NCI-H774 (cell line): ENCODE results near the gene TMEM269.
"Not testable (repeated sequence)": the region's sequence is repeated elsewhere in the genome, so short reads cannot be mapped to it uniquely, and the experiment has no call there.

Source experiments
- DNase-seq: peaks from one replicate; lab custom pipeline; 2025; lab: John Stamatoyannopoulos, UW

The TMEM269 gene

GRCh38 chr1:42776502-42776901 lies 8.3 kb upstream of the TMEM269 start:
- no peak for DNase-seq

GRCh38 chr1:42777852-42778251 lies 6.9 kb upstream of the TMEM269 start:
- peak; percentile 53 for DNase-seq

DNA sequence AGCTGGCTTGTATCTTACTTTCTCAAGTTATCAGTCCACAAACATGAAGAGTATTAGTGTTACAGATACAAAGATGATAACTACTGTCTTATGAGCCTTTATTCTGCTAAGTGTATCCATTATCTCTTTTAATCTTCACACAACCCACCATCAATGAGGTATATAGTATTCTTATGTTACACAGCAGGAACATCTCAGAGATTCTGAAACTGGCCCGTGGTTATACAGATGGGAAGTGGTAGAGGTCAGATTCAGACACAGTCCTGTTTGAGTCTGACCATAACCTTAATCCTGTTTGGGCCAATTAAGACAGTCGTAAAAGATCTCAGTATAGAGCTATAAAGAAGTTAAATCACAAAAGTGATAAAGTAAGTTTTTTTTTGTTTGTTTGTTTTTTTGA lies 5.1 kb upstream of the TMEM269 start:
- DNase-seq, result no peak

DNA sequence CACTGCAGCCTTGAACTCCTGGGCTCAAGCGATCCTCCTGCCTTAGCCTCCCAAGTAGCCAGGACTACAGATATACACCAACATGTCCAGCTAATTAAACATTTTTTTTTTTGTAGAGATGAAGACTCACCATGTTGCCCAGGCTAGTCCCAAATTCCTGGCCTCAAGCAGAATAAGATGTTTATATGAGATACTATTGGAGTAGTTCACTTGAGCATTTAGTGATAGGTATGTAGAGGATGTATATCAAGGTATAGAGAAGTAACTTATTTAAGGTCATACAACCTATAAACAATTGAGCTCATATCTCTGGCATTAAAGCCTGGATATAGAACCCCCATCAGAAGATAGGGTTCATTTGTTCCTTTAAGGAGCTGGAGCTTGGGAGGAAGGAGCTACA lies 4.6 kb upstream of the TMEM269 start:
- DNase-seq, result no peak

- no peak for DNase-seq
These were observed 1.7 kb upstream of the TMEM269 start for GRCh38 chr1:42783092-42783491.

DNA sequence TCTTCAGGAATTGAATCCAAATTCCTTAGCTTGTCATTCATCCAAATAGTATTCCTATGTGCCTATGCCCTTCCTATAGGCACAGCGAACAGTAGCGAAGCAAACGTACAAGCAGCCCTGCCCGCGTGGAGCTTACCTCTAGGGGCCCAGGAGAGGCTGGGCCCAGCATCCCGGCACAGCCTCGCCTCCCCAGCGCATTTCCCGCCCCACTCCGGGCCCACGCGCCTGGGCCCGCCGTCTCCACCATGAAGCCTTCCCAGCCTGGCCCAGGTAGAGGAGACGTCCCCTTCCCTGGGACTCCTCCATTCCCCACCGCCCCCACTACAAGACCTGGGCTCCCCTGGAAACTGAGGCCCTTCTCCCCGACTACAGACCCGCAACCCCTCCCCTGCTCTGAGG lies 245 bp upstream of the TMEM269 start:
- DNase-seq, result no peak

DNA sequence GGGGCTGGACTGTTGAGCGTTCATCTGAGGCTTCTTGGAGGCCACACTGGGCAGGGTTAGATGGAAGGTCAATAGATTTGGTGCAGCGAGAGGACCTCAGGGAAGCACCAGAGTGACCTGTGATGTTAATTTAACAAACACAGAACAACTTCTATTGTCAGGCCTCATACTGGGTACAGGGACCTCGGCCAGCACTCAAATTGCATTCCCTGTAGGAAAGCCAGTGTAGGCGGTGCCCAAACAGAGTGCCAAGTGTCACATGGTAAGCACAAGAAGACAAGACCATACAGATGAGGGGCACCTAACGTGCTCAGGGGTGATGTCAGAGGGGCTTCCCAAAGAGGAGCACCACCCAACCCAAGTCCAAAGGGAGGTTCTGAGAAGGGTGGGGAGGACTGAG lies 1.3 kb downstream of the TMEM269 start:
- DNase-seq, result no peak

- DNase-seq, result no peak
These were observed 3.2 kb downstream of the TMEM269 start for GRCh38 chr1:42788021-42788420.

GRCh38 chr1:42793824-42794223 lies 9.0 kb downstream of the TMEM269 start:
- no peak for DNase-seq

DNA sequence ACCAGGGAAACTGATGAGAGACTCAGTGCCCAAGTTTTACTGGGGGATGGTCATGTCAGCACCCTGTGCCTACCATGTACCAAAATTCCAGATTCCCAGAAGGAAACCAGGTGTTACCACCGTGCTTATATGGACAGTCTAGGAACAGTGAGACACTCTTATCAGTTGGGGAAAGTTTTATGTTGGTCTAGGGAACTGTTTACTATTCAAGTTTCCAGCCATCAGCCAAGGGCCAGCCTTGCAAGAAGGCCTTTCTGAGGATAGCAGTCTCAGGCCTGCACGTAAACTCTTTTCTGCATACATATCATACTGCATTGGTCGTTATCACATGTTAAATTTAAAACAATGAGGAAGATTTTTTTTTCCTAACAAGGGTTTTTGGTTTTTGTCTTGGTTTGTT lies 12.6 kb downstream of the TMEM269 start:
- DNase-seq, result no peak

- no peak for DNase-seq
These were observed 13.2 kb downstream of the TMEM269 start for GRCh38 chr1:42797979-42798378.

DNA sequence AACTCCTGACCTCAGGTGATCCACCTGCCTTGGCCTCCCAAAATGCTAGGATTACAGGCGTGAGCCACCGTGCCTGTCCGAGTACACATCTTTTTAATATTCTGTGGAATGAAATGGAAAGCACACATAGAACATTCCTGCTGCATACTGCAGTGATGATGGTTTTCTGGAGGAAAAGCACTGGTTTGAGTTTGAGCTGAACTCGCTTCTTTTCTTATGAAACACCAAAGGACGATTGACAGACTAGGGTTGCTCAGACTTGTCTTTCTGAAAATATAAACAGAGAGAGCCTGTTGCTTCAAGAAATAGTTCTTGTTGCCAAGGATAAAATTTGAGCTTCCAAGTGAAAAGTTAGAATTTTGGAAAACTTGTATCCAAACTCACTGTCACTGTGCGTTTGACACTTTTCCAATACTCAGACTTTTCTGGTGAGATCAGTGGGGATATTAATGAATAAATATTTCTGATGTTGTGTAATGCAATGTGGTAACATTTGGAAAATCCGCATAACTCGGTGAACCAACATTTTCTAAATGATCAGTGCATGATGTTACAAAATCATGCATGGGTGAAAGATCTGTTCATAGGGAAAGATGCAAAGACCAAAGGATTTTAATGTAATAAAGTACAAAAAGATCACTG lies 17.2 kb downstream of the TMEM269 start:
- DNase-seq, result no peak

DNA sequence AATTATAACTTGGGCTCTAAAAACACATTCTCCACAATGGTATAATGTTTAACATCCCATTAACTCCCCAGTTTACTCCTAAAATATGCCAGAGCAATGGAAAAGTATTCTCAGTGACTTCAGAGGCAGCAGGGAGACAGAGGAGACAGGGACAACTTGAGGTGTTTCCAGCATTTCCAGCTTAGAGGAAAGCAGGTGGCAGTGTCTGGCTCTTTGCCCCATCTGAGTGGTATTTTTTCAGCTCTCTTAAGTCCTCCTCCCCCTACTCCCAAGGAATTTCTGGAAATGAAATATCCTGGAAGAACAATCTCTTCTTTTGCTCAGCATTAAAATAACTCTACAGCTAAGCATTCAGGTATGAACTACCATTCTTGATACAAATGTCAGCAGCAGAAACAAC lies 21.4 kb downstream of the TMEM269 start:
- no peak for DNase-seq

DNA sequence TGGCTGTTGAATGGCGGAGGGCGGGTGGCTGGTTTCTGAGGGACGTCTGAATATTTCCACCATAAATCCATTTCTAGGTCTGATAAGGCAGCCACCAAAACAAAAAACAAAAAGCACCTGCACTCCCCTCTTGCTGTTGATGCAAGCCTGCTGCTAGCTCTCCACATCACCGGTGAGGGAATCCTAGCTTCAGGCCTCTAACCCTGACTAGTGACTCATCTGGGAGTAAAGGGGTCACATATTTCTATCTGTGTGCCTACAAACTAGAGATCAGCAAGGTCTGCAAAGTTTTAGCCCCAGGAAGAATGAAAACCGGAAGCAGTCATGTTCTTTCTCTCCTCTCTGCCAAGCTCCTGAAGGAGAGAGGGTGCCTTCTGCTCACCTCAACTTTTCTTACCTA lies 21.8 kb downstream of the TMEM269 start:
- DNase-seq, result no peak

DNA sequence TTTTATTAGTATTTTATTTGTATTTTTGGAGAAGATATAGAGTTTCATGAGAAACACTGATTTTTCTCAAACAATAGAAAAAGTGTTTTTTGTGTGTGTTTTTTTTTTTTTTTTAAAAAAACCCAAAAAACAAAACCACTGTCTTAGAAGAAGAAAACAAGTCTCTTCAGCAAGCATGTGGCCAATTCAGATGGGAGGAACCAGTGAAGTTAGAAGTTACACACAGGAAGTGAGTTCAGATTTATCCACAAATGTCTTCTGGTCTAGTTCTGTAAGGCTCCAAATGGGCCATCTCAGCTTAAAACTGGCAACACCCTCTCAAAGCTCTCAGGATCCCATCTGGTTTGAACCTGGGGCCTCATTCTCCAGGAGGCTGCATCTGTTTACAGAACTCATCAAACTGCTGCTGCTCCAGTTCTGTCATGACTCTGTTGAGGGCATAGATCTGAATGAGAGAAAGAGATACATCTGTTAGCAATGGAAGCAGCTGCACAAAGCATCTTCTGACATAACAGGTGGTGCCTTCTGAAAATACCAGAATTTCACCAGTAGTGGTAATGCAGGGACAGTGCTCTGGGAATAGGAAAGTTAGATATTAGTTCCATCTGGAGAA lies 22.4 kb downstream of the TMEM269 start:
- DNase-seq, result no peak

DNA sequence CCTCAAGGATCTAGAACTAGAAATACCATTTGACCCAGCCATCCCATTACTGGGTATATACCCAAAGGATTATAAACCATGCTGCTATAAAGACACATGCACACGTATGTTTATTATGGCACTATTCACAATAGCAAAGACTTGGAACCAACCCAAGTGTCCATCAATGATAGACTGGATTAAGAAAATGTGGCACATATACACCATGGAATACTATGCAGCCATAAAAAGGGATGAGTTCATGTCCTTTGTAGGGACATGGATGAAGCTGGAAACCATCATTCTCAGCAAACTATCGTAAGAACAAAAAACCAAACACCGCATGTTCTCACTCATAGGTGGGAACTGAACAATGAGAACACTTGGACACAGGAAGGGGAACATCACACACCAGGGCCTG lies 30.0 kb downstream of the TMEM269 start:
- DNase-seq, result not testable (repeated sequence)

DNA sequence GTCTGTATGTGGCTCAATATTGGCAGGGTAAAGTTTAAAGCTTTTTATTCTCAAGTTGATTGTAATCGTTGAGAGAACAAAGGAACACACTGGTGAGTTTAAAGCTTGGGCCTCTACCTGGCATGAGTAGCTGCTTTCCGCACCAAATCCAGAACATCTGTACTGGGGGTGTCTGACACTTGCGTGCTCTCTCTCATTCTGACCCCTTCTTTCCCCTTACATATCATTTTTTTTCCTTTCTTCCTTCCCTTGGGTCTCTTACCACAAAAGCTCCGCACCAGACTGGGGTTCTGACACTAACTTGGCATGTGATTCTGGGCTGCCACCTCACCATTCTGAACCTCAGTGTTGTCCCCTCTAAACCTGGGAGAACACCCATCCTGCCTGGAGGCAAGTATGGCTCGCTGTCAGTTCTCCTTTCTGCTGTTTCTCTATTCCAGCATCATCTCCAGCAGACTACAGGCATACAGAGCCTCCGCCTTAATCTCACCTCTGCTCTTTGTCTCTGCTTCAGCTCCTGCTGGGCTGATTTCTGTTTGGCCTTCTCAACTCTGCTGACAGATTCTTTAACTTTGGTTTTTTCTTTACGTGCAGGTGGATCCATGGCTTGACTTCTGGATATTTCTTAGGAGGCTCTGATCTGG lies 31.3 kb downstream of the TMEM269 start:
- peak; percentile 31 for DNase-seq

- DNase-seq, result peak; percentile 97
These were observed 32.0 kb downstream of the TMEM269 start, which contains the start of the genes ERMAP and SVBP for GRCh38 chr1:42816585-42817439. ERMAP (plus strand) TSS chr1:42817122; CDS start chr1:42830449, 13,327 bp downstream. SVBP (minus strand) TSS chr1:42817397; CDS start chr1:42816544, 853 bp downstream.

DNA sequence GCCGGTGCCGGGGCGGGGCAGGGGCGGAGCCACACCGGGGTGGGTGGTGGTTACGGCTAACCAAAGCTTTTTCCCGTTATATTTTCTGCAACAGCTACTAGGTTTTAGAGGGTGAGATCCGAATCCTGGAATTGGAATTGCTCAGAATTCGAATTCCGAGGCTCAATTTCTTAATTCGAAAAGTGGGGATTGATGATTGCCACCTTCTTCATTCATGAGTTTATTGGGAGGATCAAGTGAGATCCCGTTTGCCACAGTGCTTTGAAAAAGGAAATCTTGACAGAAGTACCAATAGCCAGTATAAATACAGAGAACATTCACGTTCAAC lies 32.6 kb downstream of the TMEM269 start:
- no peak for DNase-seq

GRCh38 chr1:42817976-42818375 lies 33.2 kb downstream of the TMEM269 start:
- DNase-seq, result no peak

GRCh38 chr1:42820813-42821212 lies 36.0 kb downstream of the TMEM269 start:
- DNase-seq, result no peak

DNA sequence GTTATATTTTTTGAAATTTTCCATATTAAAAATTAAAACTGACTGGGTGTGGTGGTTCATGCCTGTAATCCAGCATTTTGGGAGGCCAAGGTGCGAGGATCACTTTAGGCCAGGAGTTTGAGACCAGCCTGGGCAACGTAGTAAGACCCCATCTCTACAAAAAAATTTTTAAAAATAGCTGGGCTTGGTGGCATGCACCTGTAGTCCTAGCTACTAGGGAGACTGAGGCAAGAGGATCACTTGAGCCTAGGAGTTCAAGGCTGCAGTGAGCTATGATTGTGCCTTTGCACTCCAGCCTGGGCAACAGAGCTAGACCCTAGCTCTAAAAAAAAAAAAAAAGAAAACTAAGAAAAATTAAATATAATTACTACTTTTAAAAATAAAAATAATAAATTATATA lies 36.9 kb downstream of the TMEM269 start:
- no peak for DNase-seq
